Anterior cingulate cortex (tissue), 58 donors: ENCODE measurements around the gene ST6GALNAC5.
"Not testable (repeated sequence)": the region's sequence is repeated elsewhere in the genome, so short reads cannot be mapped to it uniquely, and the experiment has no call there.

Experiments
- DNase-seq, 58 donors: peaks; one replicate each; lab custom pipeline; 2025; lab: John Stamatoyannopoulos, UW

The ST6GALNAC5 gene

DNA sequence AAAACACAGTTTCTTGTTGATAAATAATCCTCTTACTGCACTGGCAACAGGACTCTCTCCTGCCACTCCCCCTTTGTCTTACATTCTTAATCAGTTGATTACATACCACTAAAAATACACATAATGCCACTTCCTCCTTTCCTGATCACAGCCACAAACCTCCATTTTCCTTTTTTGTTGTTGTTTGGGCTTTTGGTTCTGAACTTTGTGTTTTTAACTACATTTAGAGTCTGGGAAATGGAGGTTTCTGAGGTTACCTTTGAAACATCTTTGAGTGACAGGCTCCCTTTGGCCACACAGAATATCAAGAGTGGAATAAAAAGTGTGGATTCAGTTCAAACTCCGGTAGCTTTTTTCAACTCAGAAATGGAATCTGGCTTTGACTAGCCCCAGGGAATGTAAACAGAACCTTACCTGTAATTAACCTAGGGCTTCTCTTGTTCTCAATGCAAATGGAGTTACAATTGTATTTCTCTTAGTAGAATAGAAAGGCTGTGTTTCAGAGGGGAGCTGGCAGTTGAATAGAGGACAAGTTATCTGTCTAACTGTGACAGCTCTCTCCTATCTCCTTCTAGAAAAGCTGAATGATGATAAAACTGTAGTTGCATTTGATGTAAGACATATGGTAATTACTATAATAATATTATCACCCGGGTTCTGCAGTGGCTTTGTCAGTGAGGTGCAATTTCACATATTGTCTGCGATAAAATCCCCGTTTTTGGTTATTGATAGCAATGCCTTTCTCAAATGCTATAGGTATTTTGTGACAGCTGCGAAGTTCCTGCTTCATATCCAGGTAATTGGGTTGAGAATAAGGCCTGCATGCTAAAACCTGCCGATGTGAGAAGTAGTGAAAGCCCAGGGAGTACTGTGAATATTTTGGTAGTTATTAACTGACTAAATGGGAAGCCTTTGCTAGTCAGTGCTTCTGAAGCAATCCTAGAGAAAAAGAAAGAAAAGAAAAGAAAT, 66.9 kb downstream of the ST6GALNAC5 start:
- DNase-seq, result no peak

DNA sequence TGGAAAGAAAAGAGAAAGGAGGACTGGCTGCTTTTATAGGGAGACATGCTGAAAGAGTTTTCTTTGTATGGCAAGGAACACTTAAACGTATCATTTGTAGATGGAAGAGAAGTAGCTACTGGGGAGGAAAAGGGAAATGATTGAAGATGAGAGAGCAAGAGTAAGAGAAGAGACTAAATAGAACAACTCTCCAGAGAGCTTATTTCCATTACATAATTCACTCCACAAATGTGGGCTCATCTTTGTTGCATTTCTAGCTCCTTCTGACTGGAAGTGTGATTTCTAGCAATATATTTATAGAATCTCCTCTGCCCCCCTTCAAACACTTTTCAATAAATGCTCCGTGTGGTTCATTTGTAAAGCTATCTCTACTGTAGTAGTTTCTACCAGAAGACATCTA, 71.0 kb downstream of the ST6GALNAC5 start:
- no peak for DNase-seq

DNA sequence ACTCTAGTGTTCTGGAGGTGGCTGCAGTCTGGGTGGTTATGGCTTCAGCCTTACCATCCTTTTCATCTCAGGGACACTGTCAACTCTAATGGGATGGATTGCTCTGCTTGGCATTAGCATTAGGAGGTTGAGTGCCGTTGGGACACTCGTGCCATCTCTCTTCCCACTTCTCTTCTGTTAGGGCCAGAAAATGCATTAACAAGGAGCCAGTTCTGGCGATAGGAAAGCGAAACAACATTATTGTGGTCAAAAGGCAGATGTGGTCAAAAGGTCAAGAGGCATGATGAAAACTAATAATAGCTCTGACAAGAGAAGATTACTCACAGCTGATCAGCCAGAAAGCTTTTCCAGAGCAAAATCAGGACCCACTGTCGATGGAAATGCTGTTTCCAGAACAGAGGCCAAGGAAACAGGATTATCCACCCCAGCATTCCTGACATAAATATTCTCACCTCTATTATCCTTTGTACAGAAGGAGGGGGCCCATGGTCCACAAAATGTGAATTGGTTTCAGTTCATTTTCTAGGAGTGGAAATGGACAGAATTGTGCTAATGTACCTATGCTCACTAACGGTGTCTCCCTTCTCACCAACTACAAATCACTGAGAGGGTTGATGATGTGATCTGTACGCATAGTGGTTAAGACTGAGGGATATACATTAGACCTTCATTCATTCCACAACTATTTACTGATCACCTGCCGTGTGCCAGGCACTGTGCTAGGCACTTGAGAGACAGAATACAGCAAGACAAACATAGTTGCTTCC, 72.0 kb downstream of the ST6GALNAC5 start:
- DNase-seq, result no peak

DNA sequence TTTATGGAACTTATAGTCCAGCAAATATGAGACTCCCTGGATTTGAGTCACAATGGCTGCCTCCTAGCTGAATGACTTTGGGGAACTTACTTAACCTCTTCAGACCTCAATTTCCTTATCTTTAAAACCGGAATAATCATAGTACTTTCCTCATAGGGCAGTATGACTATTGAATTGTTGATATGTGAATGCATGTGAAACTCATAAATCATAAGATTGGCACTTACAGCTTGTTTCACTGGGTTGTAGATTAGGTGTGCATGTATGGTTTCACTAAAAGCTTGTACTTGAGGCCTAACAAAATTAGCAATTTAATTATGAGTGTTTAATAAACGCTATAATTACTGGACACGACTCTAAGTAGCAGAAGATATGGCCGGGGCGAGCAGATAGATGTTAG, 72.5 kb downstream of the ST6GALNAC5 start:
- no peak for DNase-seq

- no peak for DNase-seq
These were observed 73.5 kb downstream of the ST6GALNAC5 start for GRCh38 chr1:76940571-76941335.

- no peak for DNase-seq
These were observed 75.3 kb downstream of the ST6GALNAC5 start for GRCh38 chr1:76942549-76942948.

DNA sequence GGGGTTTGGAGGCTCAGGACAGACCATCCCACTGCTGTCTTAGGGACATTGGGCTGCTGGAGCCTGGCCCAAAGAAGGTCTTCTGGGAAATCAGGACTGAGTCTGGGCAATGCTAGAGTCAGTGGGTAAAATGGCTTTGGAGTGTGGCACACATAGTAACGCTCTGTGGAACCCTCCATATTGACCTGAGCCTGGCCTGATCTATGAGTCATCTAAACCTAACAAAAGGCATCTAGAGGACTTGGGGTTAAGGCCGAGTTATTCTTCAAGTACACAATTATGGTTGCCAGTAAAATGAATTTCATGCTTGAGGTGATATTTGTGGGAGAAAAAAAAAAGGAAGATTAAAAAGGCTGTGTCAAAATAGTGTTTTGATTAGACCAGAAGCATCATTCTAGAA, 77.7 kb downstream of the ST6GALNAC5 start:
- no peak for DNase-seq

DNA sequence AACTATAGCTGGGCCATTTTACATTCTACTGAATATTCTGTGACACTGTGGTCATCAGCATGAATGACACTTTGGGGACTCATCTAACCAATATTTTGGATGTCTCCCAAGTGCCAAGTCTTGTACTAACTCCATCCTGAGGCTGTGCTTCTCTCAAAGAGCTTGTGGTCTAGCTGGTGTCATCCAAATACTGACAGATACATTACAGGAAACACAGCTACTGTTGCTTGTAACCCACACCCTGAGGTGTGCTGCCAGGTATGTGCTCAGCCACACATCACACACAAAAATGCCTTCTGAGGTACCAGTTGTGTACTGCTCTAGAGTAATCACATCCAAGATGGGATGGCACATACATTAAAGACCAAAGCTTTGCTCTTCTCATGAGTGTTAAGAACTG, 81.6 kb downstream of the ST6GALNAC5 start:
- DNase-seq, result no peak

GRCh38 chr1:76949503-76949902, 82.2 kb downstream of the ST6GALNAC5 start:
- DNase-seq, result no peak

- DNase-seq, result no peak
These were observed 83.0 kb downstream of the ST6GALNAC5 start for GRCh38 chr1:76950306-76950705.

- no peak for DNase-seq
These were observed 83.9 kb downstream of the ST6GALNAC5 start for GRCh38 chr1:76951153-76951552.

DNA sequence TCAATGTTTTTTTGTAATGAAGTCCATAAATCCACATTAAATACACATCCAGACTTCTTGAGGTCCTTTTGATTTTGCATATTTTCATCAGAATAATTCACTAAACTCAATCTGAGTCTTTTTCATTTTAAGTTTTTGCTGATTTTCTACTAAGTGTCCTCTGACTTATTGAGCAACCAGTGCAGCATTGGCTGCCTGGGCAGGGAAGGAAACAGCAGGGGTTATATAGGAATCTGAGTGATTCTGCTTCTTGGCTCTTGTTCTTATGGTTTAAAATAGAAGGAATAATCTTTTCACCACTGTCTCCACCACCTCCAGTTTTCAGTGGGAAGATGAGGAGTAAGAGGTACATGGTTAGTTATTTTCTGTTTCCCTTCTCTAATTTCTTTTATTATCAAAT, 88.4 kb downstream of the ST6GALNAC5 start:
- DNase-seq, result no peak

DNA sequence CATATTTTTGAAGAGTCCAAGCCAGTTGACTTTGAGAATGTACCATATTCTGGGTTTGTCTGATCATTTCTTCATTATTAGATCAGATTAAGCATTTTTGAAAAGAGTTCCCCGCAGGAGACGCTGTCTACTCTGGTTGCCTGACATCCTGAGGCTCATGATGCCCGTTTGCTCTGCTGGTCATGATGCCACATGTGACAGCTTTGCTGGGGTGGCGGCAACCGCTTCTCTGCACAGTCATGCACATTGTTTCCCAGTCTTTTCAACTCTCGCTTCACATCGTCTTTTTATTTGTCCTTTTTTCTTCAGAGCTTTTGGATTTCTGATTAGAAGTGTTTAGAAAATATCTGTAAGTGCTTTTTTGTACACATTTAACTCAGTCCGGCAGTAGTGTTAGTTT, 90.7 kb downstream of the ST6GALNAC5 start:
- DNase-seq, result no peak

- no peak for DNase-seq
These were observed 91.5 kb downstream of the ST6GALNAC5 start for GRCh38 chr1:76958828-76959227.

- no peak for DNase-seq
These were observed 92.3 kb downstream of the ST6GALNAC5 start for GRCh38 chr1:76959556-76959955.

DNA sequence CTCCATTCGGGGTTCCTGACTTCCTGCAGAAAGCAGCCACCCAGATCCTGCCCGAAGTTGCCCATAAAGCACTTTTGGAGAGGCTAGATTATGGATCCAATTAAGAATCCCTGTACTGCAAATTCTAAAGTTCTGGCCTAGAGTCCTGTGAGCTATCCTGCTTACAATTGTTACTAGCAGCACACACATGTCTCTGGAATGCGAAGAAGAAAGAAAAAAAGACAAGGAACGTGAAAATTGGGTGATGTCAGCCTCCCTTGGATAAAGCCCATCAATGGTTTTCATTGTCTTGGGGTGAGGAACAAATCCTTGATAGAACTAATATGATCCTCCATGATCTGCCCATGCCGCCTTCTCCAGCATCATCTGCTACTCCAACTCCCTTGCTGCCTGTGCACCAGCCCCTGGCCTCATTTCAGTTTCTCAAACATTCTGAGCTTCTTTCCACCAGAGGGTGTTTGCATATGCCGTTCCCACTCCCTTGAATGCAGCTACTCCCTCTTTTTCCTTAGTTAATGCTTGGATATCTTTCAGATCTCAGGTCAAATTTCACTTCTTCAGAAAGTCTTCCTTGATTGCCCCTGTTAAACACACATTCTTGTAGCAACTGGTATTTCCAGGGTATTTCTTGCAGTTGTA, 94.0 kb downstream of the ST6GALNAC5 start:
- DNase-seq, result no peak

GRCh38 chr1:76961820-76962207, 94.5 kb downstream of the ST6GALNAC5 start:
- DNase-seq, result no peak

DNA sequence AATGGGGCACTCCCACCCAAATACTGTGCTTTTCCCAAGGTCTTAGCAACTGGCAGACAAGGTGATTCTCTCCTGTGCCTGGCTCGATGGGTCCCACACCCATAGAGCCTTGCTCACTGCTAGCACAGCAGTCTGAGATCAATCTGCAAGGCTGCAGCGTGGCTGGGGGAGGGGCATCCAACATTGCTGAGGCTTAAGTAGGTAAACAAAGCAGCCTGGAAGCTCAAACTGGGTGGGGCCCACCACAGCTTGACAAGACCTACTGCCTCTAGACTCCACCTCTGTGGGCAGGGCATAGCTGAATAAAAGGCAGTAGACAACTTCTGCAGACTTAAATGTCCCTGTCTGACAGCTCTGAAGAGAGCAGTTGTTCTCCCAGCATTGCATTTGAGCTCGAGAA, 114.0 kb downstream of the ST6GALNAC5 start:
- not testable (repeated sequence) for DNase-seq

DNA sequence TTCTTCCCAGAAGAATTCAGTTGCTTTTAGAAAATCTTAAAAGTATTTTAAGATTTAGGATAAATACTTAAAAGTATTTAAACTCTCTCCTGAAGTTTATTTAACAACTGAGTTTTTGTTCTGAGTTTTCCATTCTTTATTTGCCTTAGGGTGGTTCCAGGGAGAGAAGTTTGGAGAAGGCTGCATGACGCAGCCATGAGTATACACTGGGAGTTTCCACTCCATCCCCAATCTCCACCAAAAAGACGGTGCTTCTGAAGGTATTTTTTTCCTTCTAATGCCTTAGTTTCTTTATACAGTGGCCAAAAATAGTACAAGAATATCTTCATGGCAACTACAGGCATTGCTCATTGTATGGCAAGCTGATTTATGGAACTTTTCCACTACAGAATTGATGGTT, 122.7 kb downstream of the ST6GALNAC5 start:
- DNase-seq, result no peak

GRCh38 chr1:76993036-76993435, 125.8 kb downstream of the ST6GALNAC5 start:
- no peak for DNase-seq
